HG02610 (cell line): ENCODE data around the gene ID4.

Experiments
- ATAC-seq: cut with Tn5 transposase; IDR thresholded peaks from one replicate; pipeline ENCODE4 v1.9.1; 2021; ENCODE audit warnings: mild to moderate bottlenecking, moderate library complexity; ENCODE audit not compliant: unreplicated experiment

Gene ID4

DNA sequence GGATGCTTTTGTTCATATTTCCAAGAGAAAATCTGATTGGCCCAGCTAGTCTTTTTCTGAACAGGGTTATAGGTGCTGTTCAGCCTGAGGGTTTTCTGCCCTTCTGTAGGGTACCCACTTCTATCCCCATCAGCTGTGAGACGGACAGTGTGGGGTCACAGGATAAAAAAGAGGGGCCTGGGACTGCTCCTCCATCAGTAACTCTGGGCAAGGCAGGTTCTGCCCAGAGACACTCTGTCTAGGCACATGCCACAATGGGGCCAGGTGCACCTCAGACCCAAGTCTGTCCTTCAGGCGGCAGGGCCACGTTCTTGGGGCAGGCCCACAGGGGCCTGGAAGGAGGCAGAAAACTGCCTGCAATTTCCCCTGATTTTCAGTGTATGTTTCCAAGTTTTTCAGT is 20.0 kb downstream of the ID4 start:
- ATAC-seq, result no peak

DNA sequence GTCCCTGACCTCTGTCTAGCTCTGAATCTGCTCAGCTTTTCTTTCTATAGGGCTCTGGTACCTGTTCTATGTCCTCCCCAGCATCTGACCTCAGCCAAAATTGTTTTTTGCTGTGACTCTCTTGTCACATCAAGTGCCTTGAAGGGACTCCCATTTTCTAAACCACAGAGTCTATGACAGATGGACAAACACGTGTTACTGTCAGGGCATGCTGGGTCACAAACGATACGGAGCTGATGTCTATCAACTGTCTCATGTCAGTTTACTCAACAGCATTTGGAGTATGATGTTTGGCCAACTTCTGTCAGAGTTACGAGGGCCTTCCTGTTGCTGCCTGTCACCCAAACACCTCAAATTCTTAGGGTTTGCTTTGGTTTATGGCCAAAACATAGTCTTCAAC is 20.5 kb downstream of the ID4 start:
- ATAC-seq, result no peak

DNA sequence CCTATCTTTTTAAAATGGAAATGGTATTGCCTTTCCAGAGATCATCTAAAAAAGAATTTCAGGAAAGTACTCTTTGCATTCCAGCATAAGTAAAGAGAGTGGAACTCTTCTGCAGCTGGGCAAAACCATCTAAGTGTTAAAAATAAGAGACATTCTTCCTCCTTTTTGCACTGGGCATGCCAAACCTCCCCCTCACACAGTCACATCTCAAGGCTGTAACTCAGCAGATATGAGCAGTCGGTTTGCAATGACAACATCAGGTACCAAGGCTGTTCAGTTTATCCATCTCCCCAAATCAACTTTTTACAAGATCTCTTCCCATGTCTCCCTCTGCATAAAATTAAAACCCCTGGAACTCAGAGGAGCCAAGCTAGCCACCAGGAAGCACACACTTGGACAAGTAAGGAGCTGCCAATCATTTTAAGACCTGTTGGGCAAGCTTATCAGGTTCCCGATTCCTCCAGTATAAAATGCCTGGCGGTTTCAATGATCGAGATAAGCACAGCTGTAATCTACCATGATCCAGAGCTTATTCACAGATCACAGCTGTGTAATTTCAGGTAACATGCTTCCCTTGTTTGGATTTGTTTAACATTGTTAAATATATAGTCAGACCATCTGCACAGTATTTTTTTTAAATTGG is 23.2 kb downstream of the ID4 start:
- ATAC-seq, result no peak

DNA sequence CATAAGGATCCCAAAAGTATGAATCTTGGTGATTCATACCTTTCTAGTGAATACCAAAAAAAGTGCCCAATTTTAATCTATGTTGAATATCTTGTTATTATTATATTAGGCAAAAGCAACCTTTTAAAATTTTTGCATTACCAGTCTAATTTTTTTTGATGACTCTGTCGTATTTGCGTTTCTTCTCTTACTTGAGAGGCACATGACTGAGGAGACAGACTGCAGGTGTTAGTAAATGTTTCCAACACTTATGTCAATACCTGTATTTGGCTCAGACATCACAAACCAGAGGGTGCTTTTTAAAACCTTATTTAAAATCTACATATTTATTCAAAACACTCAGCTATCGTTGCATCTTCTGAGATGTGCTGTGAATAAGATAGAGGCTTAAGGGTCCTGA is 27.1 kb downstream of the ID4 start:
- no peak for ATAC-seq

DNA sequence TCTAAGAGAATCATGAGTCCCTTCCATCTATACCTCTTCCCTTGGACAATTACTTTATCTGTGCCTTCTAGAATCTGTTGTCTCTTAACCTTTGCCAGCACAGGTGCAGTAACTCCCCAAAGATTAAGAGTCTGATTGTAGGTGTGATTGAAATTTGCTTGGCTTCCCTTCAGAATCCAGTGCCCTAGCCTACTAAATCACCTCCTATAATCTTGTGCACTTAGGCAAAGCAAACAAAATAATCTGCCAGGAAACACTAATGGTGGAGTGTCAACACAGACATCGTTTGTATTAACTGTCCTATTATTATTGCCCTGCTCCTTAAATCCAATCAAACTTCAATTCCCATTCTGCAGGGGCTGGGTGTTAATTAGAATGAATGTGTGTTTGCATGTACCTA is 28.0 kb downstream of the ID4 start:
- ATAC-seq, result no peak

DNA sequence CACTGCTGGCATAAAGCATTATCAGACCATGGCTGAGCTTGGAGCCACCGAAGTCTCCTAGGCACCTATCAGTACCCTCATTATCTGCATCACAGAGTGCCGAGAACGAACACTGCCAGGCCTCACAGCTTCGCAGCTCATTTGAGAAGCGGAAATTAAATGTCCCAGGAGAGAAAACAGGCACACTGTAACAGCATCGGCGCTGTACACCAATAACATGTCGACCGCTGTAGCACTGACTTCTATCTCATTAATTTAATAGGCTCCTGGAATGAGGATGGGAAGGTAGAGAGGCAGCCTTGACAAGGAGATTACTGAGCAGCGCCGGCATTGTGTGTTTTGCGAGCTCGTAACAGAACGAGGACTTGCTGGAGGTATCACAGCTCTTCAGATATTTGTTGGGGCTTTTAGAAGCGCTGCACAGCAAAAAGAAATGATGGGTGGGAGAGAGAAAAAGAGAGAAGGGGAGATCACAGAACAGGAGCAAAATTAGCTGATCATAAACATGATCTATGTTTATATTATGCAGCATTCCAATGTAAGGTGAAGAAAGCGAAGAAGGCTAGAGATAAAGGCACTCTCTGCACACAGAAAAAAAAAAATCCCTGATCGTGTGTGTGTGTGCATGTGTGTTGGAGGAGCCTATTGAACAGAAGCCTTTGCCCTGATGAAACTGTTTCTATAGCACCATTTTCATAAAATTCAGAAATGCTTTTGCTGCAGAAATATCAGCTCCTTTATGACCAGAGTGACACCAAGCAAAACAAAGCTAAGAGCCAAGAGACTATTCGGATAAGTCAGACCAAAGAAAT is 29.2 kb downstream of the ID4 start:
- no peak for ATAC-seq

DNA sequence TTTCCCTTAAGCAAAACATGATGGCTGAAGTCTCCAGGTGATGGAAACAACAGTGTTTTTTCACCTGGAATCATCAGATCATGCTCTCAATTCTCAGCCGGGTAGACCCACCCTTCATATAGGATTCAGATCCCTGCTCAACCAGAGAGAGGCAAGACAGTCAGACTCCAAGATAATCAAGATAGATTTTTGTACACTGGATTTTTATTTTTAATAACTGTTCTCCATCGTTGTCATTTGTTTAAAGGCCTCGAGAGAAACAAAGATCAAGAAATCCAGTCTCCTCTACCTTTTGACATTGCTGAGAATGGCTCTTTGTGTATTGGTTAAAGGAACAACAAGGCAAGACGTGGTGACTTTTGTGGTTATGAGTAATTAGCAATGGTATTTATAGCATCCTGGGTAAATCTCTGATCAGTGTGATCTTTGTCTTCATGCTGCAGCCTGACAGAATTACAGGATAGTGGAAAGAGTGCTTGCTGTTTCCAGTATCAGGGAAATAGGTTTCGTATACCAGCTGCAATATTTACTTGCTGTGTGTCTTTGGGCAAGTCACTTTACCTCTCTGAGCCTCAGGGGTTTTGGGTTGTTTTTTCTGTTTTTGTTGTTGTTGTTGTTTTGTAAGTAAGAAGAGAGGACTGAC is 29.9 kb downstream of the ID4 start:
- ATAC-seq, result no peak

DNA sequence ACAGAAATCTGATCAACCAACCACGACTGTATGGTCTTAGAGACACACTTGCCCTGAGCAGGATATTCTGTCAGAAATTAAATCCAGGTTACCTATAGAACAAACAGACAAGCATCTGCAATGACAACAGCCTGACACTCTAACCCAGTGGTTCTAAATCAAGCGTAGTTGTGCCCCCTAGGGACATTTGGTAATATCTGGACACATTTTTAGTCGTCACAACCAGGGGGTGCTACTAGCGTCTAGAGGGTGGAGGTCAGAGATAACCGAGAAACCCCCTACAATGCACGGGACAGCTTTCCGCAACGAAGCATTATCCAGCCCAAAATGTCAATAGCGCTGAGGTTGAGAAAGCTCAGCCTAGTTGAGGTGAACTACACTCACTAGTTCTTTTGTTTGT is 32.3 kb downstream of the ID4 start:
- ATAC-seq, result no peak

DNA sequence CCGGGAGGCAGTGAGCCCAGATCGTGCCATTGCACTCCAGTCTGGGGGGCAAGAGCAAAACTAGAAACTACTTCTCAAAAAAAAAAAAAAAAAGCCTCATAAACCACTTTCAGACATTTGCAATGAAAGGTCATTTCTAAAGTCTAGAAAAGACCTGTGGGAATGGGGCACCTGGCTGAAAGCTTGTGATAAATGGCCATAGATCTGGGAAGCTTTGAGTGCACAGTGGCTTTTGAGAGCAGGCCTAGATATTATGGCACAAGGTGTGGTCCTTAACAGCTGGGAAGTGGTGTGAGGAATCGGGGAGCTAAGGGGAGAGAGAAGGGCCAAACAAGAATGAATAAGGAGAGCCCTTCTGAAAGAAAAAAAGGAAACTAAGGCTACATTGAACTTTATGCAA is 33.2 kb downstream of the ID4 start:
- ATAC-seq, result no peak

DNA sequence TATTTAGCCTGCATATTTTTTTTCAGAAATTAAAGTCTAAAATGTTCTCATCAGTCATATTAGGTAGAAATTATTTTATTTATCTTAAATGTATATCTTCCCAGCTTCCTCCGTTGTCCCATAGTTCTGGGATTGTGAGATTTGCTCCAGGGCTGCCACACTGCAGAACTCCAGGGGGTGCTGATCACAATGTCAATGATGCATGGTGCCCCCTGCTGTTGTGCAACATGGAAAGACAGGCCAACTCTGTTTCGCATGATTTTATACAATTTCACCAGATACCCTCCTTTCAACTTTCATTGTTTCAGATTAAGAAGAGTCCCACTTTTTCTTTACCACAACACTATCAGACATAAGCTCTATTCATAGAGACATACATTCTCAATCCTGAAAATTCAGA is 35.9 kb downstream of the ID4 start:
- ATAC-seq, result no peak

DNA sequence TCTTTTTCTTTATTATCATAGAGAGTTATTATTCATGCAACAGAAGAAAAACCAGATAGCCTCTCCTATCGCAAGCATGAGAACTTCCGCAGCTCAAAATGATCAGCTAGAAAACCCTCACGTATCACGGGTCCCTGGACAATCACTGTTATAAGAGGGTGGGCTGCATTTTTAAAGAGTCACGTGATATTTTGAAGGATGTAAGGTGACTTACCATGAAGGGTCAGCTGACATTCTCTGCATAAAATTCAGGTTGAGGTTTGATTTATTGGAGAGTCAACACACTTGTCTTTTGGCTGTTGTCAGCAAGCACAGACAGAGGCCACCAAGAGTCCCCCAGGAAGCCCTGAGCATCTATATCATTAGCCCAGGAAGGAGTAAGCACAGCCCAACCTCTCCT is 39.5 kb downstream of the ID4 start:
- no peak for ATAC-seq

DNA sequence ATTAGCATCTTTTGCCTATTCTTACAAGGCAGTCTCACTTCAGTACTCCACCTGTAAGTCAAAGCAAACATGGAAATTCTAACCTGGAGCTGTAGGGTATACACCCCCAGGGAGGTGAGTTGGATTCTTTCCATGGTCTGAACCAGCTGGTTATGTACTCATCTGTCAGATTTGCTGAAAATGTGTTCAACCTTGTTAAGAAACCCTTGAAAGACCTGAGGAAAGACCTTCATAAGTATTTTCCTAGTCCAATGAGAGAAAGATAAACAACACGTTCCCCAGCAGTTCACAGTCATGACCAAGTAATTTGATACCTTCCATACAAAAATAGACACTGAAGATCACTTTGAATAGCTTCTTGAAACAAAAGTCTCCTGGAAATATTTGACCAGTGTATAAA is 42.5 kb downstream of the ID4 start:
- no peak for ATAC-seq

DNA sequence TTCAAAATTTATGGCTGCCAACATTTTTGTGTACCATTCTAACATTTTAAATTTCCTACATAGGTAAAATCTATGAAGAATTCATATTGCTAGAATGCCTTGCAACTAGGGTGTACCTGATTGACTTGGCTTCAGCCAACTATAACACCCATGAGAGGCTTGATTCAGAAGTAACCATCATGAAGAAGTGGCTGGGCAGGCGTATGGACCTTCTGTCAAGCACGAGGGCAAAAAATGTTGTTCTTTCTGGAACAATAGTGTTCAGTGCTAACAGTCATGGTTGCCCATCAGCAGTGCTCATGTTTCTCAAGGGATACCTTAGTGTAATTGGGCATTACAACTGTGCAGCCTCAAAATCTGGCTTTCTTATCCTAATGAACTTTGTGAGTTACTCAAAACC is 42.9 kb downstream of the ID4 start:
- ATAC-seq, result no peak

DNA sequence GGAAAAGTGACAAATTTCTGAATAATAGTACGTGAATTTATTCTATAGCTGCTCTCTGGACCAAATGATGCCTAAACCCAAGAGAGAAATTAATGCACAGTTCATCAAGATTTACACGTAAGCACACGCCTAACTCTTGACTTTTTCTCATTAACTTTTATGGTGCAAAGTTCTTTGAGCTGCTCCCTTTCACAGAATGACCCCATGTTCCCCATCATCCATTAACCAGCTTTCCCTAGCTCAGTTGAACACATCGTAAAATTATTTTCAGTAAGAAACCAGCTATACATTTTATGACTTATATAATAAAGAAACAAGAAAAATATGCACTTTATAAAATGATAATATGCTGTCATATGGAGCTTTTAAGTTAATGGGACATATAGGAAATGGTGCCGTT is 54.3 kb downstream of the ID4 start:
- ATAC-seq, result no peak
